GM21515 (cell line): ENCODE measurements around the gene RACK1.
A peak's percentile ranks its signal among the peaks of the same experiment; 100 is the strongest.

Experiments used
- ATAC-seq: cut with Tn5 transposase; IDR thresholded peaks from one replicate; pipeline ENCODE4 v1.9.1; 2021; ENCODE audit not compliant: unreplicated experiment

Gene RACK1

DNA sequence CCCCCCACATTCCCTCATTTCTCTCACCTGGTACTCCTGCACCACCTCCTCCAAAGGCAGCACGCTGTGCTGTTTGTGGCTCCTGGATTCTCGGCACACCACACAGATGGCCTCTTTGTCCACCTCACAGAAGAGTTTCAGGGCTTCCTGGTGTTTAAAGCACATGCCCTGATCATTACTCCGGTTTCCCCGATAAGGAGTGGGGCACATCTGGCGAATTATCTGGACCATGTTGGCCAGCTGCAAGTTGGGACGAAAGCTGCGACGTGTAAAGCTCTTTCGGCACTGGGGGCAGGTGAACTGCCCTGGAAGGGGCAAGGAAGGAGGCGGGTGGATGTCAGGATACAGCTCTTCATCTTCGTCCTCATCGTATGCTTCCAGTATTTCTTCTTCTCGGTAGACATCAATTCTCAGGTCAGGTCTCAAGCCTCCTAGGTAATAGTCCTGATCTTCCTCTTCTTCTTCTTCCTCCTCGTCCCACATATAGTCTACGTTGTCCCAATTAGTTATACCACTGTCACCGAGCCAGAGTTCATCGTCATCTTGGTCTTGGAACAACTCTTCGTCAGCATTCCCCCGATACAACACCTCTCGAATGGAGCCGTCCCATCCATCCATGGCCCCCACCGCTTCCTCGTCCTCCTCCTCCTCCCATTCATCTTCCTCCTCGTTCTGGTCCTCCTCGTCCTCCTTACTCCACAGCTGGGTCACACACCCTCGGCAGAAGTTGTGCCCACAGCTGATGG is 16.4 kb upstream of the RACK1 start:
- no peak for ATAC-seq

DNA sequence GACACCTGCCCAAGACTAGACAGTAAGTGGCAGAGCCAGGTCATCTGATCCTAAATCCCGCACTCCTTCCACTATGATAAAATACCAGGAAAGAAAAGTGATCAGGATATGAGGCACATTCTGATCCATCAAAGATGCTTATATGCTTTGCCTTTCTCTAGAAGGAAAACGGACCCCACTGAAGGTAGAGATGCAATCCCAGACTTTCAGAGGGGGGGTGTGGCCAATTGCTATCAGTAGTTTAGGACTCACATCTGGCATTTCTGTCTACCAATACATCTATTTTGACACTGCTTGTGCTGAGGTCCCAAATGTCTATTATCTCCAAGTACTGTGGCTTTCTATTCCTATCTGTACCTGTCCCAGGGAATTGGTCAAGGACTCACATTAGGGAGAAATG is 15.6 kb upstream of the RACK1 start:
- ATAC-seq = no peak

DNA sequence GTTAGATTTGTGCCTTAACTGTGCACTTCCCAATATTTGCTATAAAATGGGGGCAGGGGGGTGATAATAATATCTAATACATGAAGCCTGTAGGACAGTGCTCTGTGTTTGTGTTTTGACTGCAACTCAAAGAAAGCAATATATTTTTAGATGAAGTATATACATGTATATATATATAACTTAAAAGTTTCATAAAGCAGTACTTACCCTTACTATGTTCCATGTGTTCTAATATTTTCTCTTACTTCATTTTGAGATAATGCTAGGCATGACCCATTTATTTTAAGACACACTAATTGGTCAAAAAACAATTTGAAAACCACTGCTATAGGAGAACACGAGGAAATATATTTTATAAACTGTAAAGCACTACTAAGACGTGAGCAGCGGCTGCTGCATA is 14.9 kb upstream of the RACK1 start:
- ATAC-seq = no peak

DNA sequence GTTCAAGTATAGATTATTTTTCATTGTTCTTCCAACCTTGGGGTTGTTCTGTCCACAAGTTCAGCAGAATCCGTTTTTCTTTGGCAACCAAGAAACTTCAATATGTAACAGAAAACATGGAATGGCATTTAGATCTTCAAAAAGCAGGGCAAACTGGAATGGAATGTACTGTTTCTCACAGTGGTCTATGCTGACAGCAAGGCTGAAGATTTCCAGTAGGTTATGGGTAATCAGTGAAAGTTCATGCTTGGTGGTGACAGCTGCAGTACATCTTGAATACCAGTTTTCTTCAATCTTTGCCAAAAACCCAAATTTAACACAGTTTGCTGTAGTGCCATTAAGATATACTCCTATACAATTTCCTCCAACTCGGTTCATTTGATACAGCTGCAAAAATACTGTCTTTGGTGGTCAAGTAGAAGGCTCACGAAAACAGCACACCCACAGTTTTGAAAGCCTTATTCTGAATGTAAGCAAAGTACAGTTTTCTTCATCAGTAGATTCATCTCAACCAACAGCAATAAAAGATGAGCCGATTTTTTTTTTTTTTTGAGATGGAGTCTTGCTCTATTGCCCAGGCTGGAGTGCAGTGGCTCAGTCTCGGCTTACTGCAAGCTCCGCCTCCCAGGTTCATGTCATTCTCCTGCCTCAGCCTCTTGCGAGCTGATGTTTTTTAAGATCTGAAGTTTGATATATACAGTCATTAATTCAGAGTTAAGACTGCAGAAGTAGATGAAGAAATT is 12.3 kb upstream of the RACK1 start:
- no peak for ATAC-seq

DNA sequence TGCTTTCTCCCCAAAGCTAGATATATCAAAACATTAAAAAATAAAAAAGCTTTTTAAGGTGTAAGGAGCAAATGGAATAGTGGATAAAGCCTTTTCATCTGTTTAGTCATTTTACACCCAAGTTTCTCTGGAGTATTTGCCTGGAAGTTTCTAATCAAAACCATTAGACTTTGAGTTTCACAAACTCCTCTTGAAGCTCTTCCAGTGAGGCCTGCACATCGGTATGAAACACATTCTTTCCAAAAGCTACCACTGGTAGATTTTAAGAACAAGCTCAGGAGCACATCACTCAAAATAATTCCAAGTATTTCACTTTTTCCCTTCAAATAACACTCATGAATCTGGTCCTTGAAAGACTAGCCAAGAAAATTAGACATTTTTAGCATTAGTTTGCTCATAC is 11.6 kb upstream of the RACK1 start:
- no peak for ATAC-seq

DNA sequence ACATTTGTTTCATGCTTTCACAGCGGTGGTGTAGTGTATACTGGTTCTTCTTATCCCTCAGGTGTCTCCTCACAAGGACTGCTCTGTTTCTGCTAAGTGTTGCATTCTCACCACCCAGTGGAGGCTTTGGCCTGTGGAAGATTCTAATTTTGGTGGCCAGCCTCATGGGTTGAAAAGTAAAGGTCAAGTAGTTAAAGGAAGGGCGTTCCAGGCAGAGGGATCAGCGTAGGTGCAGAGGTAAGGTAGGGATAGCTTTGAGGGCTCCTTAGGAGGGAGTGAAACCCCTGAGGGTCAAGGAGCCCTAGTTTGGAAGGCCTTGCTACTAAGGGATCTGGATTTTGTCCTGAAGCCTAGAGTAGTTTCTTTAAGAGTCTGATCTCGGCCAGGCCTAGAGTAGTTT is 4.6 kb upstream of the RACK1 start:
- no peak for ATAC-seq

DNA sequence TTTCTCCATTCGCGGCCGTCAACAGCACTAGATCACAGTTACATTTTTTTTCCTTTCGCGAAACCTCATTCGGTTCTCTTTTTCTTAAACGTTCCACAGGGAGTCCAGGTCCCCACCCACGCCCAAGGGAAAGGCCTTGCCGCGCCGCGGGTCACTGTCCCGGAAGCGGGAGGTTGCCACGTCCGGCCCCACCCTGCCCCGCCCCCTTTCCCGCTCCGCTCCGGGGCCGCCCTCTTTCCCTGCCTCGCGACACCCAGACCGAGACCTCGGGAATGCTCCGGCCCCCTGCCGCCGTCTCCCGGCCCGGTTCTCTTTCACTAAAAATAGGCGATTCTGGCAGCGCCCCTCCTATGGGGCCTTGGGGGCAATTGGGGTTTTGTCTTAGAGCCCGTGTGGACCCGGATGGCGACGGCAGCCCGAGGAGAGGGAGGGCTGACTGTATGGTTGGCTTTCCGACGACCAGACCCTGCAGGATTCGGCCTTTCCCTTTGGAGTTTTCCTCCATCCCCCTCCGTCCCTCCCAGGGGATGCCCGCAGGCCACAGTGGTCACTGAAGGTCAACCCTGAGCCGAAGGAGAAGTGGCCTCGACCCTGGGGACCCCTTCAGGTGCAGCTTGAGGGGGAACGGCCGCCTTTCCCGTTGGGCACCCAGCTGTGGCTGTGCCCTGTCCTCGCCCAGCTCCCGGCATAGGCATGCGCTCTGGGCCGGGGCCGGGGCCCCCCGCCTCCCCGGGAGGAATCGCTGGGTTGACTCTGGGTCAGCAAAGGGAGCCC is 2.8 kb upstream of the RACK1 start:
- peak; percentile 32 for ATAC-seq

DNA sequence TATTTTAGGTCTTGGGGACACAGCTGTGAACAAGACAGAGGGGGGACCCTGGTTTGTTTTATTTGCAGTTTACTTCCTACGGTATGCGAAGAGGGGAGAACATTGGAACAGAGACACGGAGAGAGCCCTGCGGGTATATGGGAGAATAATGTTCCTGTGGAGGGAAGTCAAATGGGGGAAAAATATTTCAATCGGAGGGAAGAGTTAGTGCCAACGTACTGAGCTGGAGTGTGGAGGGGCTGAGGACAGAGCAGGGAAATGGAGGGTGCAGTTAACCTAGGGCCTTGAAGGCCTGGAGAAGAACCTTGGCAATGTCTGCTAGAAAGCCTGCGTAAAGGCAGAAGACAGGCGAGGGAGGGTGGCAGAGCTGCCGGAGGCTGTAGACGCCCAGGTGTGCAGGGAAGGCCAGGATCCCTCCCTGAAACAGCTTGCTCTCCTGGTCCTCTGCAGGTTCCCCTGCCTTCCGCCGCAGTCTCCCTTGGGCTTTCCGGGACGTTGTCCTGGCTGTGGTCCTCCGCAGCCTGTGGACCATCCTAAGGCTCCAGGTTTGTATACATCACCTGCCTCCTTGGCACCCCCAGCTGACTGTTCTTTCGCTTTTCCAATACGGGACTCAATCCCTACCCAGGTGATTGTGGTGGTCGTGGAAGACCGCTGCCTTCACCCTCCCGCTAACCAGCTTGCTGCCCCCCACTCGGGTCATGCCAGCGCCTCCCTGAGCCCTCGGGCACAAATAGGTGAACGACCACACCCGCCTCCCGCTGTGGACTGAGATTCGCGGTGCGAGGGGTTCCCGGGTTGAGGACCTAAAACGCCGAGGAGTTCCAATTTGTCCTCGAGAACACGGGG is 1.9 kb upstream of the RACK1 start:
- no peak for ATAC-seq

DNA sequence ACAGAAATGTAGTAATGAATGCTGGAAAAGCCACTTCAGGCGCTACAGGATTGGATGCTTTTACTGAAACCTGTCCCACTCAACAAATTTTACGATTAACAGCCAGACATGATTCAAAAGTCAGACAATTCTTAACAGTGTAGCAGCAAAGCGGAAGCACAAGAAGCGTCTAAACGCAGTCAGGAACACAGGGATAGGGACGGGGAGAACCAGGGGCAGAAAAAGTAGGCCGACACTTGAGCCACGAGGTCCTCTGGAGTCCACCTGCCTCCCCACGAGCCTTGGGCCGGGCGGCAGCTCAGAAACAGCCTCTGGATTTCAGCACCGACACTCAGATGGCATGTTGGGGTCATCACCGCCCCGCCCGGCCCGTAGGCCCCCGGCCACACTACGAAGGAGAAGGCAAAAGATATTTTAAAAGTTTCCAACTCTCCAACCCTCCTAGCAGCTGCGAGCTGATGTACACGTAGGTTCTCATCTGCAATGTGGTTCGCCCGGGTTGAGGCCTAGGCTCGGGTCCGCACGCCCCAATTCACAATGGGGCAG is 615 bp downstream of the RACK1 start:
- peak; percentile 0 for ATAC-seq

DNA sequence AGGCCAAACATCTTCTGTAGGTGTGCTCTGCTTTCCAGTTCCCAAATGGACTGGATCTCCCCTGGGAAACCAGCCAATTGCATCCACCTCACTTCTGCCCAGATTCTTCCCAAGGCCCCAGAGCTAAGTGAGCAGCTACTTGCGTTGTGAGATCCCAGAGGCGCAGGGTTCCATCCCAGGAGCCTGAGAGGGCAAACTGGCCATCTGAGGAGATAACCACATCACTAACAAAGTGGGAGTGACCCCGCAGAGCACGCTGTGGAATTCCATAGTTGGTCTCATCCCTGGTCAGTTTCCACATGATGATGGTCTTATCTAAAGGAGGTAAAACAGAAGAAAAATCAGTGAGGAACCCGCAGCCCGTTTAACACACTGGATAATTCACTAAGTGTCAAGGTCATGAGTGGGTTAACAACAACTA is 1.7 kb downstream of the RACK1 start:
- no peak for ATAC-seq

DNA sequence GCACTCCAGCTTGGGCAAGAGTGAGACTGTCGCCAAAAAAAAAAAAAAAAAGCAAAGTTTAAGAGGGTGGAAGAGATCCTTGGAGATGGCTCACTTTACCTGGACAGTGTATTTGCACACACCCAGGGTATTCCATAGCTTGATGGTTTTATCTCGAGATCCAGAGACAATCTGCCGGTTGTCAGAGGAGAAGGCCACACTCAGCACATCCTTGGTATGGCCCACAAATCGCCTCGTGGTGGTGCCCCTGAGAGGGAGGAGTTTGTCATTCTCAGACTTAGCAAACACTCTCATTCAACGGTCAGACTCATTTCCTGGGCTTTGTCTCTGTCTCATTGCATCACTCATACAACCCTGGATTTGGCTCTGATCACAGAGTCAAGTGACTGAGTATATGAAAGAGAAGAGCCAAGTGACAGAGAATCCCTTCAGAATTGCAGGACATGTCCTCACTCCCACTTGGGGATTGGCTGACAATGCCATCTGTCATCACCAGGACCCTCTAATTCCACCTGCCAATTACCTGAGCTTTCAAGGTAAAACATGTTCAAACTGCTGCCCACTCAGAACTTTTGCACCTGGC is 2.2 kb downstream of the RACK1 start:
- ATAC-seq = no peak

DNA sequence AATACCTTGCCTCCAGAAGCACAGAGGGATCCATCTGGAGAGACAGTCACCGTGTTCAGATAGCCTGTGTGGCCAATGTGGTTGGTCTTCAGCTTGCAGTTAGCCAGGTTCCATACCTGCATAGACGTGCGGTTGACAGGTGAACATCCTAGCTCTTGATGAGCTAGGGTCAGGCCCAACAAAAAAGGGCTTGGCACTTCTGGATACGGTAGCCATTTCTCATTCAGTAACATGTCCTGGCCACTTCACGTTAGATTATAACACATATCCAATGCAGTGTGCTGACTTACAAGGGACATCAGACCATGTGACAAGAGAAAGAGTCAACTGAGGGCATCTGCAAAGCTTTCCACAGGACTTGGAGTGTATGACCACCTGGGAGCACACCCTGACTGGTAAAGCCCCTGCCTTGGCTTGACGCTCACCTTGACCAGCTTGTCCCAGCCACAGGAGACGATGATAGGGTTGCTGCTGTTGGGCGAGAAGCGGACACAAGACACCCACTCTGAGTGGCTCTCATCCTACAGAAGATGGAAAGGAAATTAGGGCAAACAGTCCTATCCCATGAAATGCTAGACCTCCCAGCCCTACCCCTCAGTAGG is 4.5 kb downstream of the RACK1 start:
- no peak for ATAC-seq

DNA sequence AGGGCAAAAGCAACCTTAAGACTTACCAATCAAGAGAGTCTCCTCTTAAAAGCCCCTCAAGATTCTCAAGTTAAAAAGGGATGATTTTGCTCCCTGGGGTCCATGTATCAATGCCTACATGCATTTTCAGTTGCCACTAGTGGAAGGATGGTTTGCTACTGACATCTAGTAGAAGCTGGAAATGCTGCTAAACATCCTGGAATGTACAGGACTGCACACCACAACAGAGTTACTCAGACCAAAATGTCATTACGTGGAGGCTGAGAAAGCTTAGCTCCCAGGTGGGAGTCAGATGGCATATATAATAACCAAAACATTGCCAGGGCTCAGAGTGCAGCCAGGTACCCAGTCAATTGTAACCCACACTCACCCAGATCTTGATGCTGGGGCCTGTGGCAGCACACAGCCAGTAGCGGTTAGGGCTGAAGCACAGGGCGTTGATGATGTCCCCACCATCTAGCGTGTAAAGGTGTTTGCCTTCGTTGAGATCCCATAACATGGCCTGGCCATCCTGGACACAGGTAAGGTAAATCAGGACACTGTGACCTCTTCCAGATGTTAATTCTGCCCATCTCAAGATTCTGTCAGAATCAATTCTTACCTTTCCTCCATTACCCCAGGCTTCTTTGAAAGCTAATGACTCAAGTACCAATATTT is 5.8 kb downstream of the RACK1 start:
- ATAC-seq = no peak

DNA sequence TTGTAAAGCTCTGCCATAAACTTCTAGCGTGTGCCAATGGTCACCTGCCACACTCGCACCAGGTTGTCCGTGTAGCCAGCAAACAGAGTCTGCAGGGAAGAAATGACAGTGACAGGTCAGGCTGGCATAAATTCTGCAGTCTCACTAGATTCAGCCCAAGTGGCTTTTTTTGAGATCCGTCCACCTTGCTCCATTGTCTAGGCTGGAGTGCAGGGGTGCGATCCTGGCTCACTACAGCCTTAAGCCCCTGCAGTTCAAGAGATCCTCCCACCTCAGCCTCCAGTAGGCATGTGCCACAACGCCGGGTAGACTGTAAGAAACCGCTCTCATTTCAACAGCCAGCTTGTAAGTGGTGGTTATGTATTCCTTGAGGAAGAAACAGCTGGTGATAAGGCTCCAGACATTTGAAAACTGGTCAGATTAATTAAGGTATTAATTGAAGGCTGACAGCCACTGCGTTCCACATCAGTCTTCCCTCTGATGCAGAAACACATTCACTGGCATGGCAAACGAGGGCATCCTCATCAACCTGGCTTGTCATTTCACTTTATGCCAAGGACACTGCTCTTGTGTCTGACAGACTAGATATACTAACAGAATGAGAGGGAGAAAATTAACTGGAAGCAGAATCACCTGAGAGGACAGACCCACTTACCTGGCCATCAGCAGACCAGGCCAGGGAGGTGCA is 6.6 kb downstream of the RACK1 start:
- ATAC-seq = no peak

DNA sequence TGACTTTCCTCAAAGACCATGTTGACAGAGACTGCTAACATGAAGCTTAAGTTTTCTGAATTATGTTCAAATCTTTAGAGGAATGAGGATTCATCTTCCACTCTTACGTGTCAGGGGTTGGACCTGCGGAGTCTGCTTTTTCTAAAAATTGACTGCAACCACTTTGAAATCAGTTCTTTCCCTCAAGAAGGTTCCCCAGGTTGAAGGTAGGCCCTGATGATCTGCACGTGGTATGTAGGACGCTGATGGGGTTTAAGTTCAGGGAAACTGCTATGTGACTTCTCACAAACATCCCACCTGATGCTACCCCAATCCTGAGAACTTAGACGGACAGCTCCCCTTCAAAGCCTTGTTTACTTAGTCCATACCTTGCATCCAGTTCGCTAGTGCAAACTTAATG is 7.2 kb downstream of the RACK1 start:
- no peak for ATAC-seq

DNA sequence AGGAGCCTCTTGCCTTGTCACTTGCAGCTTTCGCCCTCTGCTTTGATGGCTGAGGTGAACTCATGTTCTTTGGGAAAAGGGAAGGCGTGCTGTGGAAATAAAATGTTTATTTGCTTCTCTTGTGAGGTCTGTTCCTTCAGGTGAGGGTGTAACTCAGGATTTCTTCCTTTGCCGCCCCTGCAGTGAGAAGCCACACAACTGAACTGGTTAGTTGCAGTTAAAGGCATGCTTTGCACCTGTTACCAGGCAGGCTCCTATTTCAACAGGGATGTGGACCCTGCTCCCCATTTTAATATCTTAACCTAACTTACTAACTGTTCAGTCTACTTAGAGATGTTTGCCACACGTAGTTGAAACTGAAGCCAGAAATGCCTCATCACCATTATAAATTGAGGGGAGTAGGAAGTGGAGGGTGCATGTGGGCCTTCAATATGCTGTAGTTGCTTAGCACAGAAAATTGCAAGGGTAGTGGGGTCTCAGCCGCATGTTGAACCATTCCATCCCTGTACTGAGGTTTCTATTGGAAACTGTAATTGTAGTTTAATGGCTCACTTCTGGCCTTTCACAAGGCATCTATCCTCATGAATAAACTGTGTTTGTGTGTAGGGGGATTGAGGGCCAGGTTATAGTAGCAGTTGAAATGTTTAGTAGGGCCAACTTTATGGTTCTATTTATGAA is 7.9 kb downstream of the RACK1 start:
- no peak for ATAC-seq

DNA sequence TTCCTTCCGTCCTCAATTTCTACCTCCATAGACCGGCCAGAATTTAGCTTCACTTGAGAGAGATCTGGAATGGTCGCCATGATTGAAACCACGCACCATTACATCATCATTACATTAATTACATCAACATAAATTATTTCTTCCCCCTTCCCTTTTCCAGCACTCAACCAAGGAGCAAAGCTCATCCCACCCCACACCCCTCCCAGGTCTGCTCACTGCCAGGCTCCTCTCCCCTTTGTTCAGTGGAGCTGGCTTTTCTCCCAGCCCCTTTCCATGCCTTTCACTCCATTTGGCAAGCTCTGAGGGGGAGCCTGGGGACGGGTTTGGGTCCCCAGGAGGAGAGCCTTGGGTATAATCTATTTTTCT is 8.4 kb downstream of the RACK1 start:
- ATAC-seq = no peak
